C4-2B (cell line): ENCODE measurements around the gene KIF1A.

Source experiments
- H3K27ac ChIP-seq: fragments of 450-650 bp; 2 replicates; pipeline ENCODE4 v1.5.1; 2017
- ZFX ChIP-seq: fragments of 450-650 bp; IDR thresholded peaks from 2 replicates; pipeline ENCODE4 v1.6.1; 2017
- TF ChIP-seq, protein P1 (sequence below): fragments of 450-650 bp; conservative IDR thresholded peaks from 2 replicates; pipeline ENCODE4 v1.5.1; 2017; ENCODE audit warnings: mild to moderate bottlenecking

The KIF1A gene

DNA sequence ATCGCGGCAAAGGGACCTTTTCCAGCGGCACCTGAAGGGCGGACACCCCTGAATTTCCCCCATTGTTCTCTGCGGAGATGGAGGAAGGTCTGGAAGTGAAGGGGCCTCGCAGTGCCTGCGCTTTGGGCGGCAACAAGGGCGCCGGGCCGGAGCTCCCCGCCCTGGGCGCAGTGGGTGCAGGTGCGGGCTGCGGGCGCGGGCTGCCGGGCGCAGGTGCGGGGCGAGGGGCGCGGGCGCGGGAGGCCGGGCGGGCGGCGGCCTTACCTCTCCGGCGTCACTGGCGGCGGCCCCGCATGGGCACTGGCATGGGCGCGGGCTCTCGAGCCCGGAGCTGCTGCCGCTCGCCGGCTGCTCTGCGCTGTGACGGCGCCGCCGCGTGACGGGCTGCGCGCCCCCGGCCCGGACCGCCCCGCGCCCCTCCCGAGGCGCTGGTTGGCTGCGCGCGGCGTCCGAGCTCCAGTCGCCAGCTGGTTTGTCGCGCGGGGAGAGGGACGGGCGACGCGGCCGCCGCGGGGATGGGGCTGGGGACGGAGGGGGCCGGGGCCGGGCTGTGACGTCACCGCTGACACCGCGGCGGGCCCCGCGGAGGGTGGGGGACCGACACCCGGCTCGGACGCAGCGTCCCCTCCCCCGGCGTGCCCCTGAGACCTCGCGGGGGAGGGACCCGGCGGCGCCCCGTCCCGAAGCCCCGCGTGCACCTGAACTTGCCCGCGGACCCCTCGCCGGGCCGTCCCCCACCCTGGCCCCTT, at the start of gene KIF1A:
TSS of gene KIF1A (minus strand) at position 362 of the 749 bp plus-strand sequence. CDS start 22,467 bp downstream, outside the sequence.
- peak; percentile 46; the same call in 1 of the 2 replicates for TF ChIP-seq ZFX
- TF ChIP-seq, protein P1, sequence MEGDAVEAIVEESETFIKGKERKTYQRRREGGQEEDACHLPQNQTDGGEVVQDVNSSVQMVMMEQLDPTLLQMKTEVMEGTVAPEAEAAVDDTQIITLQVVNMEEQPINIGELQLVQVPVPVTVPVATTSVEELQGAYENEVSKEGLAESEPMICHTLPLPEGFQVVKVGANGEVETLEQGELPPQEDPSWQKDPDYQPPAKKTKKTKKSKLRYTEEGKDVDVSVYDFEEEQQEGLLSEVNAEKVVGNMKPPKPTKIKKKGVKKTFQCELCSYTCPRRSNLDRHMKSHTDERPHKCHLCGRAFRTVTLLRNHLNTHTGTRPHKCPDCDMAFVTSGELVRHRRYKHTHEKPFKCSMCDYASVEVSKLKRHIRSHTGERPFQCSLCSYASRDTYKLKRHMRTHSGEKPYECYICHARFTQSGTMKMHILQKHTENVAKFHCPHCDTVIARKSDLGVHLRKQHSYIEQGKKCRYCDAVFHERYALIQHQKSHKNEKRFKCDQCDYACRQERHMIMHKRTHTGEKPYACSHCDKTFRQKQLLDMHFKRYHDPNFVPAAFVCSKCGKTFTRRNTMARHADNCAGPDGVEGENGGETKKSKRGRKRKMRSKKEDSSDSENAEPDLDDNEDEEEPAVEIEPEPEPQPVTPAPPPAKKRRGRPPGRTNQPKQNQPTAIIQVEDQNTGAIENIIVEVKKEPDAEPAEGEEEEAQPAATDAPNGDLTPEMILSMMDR: no peak
- H3K27ac ChIP-seq: peak within 1 kb of the TSS; percentile 50

GRCh38 chr2:240869109-240869955, 49.3 kb upstream of the KIF1A start:
- TF ChIP-seq, protein P1: no peak
- no peak for TF ChIP-seq ZFX
- H3K27ac ChIP-seq: peak overlapping the region; percentile 32; the same call in 1 of the 2 replicates

GRCh38 chr2:240868286-240869108, 48.5 kb upstream of the KIF1A start, which contains the start of gene AGXT:
Gene AGXT, plus strand, starts transcription at chr2:240868824. Its CDS starts 42 bp downstream, at chr2:240868866.
- TF ChIP-seq ZFX: no peak
- TF ChIP-seq, protein P1: no peak
- H3K27ac ChIP-seq: peak within 1 kb of the TSS; percentile 32

- no peak for TF ChIP-seq ZFX
- TF ChIP-seq, protein P1: no peak
- H3K27ac ChIP-seq: no peak overlapping the region
These were observed 45.4 kb upstream of the KIF1A start for GRCh38 chr2:240865391-240865790.

DNA sequence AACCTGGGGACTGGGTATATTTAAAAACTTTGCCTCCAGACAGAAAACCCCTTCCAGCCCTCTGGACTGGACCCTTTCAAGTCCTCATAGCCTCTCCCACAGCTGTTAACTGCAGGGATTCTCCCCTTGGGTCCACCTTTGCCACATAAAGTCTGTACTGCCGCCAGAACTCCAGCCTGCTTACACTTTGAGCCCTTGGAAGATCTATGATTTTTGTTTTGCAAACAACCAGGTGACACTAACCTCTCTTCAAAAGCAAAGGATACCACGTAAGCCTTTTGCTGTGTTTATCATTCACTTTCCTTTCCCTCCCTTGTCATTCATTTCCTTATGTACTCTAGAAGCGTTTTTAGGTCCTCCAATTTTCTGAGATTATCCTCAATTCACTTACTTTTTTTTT, 44.5 kb upstream of the KIF1A start:
- TF ChIP-seq, protein P1: no peak
- no peak for TF ChIP-seq ZFX
- H3K27ac ChIP-seq: no peak overlapping the region

DNA sequence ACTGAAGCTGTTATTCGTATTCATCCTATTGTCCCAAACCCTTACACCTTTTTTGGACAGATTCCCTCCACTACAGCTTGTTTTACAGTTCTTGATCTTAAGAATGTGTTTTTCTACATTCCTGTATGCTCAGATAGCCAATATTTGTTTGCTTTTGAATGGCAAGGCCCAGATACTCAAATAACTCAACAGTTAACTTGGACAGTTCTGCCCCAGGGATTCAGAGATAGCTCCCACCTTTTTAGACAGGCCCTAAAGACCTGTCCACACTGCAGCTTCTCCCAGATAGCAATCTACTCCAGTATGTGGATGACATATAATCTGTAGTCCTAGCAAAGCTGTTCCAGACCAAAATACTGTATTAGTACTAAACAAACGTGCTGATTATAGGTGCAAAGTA, 41.5 kb upstream of the KIF1A start:
- TF ChIP-seq, protein P1: no peak
- no peak for TF ChIP-seq ZFX
- no peak overlapping the region for H3K27ac ChIP-seq
